ENCODE data around the gene DCC.

DCC gene

DNA sequence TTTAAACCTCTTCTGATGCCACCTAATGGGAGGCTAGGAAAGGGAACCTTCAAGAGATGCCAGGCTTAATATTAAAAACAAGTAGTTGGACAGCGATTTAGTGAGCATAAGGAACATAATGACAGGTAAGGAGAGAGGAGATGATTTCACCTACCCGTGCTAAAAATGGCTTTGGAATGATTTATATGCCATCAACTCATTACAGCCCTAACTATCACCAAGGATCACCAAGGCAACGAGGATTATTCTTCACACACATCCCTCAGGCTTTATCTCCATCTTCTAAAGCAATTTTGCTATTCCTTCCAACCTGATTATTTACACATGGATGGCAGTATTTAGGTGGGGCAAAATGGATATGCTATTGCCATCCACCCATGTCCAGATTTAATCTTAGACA lies 237.8 kb downstream of the DCC start:
- TF ChIP-seq CTCF (conservative IDR thresholded peaks at IDR 0.05; ENCODE audit: low read length) (no peak), EZH2phosphoT487 (IDR thresholded peaks at IDR 0.05; ENCODE audit: borderline replicate concordance) (no peak)
- Histone ChIP-seq H3K9me3 (ENCODE audit: insufficient read depth, low read depth, low read length) (no peaks in the 10 kb centered on the region), H3K36me3 (ENCODE audit: insufficient read depth, low read length) (no peaks in the 10 kb centered on the region), H3K4me3 (ENCODE audit: low read length, poor library complexity, severe bottlenecking) (no peak overlapping the region), H3K9ac (ENCODE audit: low read depth, low read length, poor library complexity, severe bottlenecking) (no peak overlapping the region), H3K27me3 (ENCODE audit: insufficient read depth, low read length, poor library complexity, severe bottlenecking) (no peaks in the 10 kb centered on the region), H3F3A (ENCODE audit: low read depth) (no peaks in the 10 kb centered on the region), H3K79me2 (ENCODE audit: insufficient read depth, low read length) (no peaks in the 10 kb centered on the region), H3K4me1 (ENCODE audit: insufficient read depth, low read length, poor library complexity, severe bottlenecking) (no peaks in the 10 kb centered on the region), H2AFZ (ENCODE audit: low read length) (no peak overlapping the region), H4K20me1 (ENCODE audit: insufficient read depth, low read length, poor library complexity, severe bottlenecking) (no peaks in the 10 kb centered on the region), H3K4me2 (ENCODE audit: low read depth, low read length, poor library complexity, severe bottlenecking) (no peak overlapping the region), H3K9me2 (replicated peaks; ENCODE audit: low read depth, low read length) (no peaks in the 10 kb centered on the region)

GRCh38 chr18:52582061-52582460 lies 242.1 kb downstream of the DCC start:
- Histone ChIP-seq H3K4me1 (ENCODE audit: insufficient read depth, low read length, poor library complexity, severe bottlenecking) (no peaks in the 10 kb centered on the region), H2AFZ (ENCODE audit: low read length) (no peak overlapping the region), H3K9ac (ENCODE audit: low read depth, low read length, poor library complexity, severe bottlenecking) (no peak overlapping the region), H3K36me3 (ENCODE audit: insufficient read depth, low read length) (no peaks in the 10 kb centered on the region), H3K4me3 (ENCODE audit: low read length, poor library complexity, severe bottlenecking) (no peak overlapping the region), H3F3A (ENCODE audit: low read depth) (no peaks in the 10 kb centered on the region), H3K4me2 (ENCODE audit: low read depth, low read length, poor library complexity, severe bottlenecking) (no peak overlapping the region), H3K9me3 (ENCODE audit: insufficient read depth, low read depth, low read length) (no peaks in the 10 kb centered on the region), H3K27me3 (ENCODE audit: insufficient read depth, low read length, poor library complexity, severe bottlenecking) (no peaks in the 10 kb centered on the region), H3K79me2 (ENCODE audit: insufficient read depth, low read length) (no peaks in the 10 kb centered on the region), H4K20me1 (ENCODE audit: insufficient read depth, low read length, poor library complexity, severe bottlenecking) (no peaks in the 10 kb centered on the region), H3K9me2 (replicated peaks; ENCODE audit: low read depth, low read length) (no peaks in the 10 kb centered on the region)
- TF ChIP-seq EZH2phosphoT487 (IDR thresholded peaks at IDR 0.05; ENCODE audit: borderline replicate concordance) (no peak), CTCF (conservative IDR thresholded peaks at IDR 0.05; ENCODE audit: low read length) (no peak)

GRCh38 chr18:52582516-52582915 lies 242.5 kb downstream of the DCC start:
- no peaks in the 10 kb centered on the region for H3K9me2 ChIP-seq (replicated peaks; ENCODE audit: low read depth, low read length)
- no peaks in the 10 kb centered on the region for H4K20me1 ChIP-seq (ENCODE audit: insufficient read depth, low read length, poor library complexity, severe bottlenecking)
- no peak overlapping the region for H3K4me2 ChIP-seq (ENCODE audit: low read depth, low read length, poor library complexity, severe bottlenecking)
- H3K27me3 ChIP-seq (ENCODE audit: insufficient read depth, low read length, poor library complexity, severe bottlenecking) = no peaks in the 10 kb centered on the region
- H3F3A ChIP-seq (ENCODE audit: low read depth) = no peaks in the 10 kb centered on the region
- no peaks in the 10 kb centered on the region for H3K9me3 ChIP-seq (ENCODE audit: insufficient read depth, low read depth, low read length)
- no peaks in the 10 kb centered on the region for H3K79me2 ChIP-seq (ENCODE audit: insufficient read depth, low read length)
- H3K4me1 ChIP-seq (ENCODE audit: insufficient read depth, low read length, poor library complexity, severe bottlenecking) = no peaks in the 10 kb centered on the region
- no peak overlapping the region for H3K4me3 ChIP-seq (ENCODE audit: low read length, poor library complexity, severe bottlenecking)
- no peak overlapping the region for H2AFZ ChIP-seq (ENCODE audit: low read length)
- H3K9ac ChIP-seq (ENCODE audit: low read depth, low read length, poor library complexity, severe bottlenecking) = no peak overlapping the region
- no peaks in the 10 kb centered on the region for H3K36me3 ChIP-seq (ENCODE audit: insufficient read depth, low read length)
- TF ChIP-seq EZH2phosphoT487 (IDR thresholded peaks at IDR 0.05; ENCODE audit: borderline replicate concordance) (no peak), CTCF (conservative IDR thresholded peaks at IDR 0.05; ENCODE audit: low read length) (no peak)

Measured in Loucy (cell line).